Measurements from ENCODE around the gene G6PC3.
"Not testable (repeated sequence)": the region's sequence is repeated elsewhere in the genome, so short reads cannot be mapped to it uniquely, and the experiment has no call there.

Gene G6PC3

GRCh38 chr17:44105941-44106340 is 35.4 kb downstream of the G6PC3 start:
- DNase-seq (ENCODE audit: low read depth in 3 of 3): no peak

GRCh38 chr17:44106801-44107200 is 36.3 kb downstream of the G6PC3 start:
- no peak for DNase-seq (ENCODE audit: low read depth in 3 of 3)

DNA sequence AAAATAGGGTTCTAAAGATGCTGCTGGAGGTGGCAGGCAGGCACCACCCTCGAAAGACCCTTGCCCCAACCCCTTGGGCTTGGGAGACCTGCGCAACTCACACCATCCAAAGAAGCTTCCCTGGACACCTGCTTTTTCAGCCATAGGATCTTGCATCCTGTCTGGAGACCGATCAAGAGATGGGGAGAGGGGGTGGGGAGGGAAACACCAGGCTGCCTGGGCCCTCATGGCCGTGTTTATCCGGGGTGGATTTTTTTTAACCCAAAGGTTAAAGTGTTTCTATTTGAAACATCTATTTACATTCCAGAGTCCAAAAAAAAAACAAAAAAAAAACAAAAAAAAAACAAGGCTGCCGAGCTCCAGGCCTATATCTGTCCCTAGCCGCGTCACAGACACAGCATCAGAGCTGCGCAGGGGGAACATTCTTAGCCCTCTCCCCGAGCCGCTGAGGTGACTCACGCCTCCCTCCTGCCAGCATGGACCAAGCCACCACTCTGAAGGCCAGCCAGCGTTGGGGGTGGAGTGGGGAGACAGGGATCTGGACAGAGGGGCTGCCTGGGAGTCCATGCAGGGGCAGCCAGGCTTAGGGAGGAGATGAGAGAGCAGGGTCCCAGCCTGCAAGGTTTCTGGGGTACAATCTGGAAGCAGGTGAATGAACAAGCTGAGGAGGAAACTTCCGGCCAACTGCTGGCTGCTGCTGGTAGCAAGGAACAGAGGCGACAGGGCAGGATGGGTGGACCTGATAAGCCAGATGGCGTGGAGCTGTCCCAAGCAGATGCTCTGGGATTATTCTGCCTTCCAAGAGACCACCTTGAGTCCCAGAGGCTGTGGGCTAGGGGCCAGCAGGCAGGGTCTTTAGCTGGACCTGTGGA is 38.1 kb downstream of the G6PC3 start:
- no peak for DNase-seq (ENCODE audit: low read depth in 3 of 3)

- no peak for DNase-seq (ENCODE audit: low read depth in 3 of 3)
Observed at GRCh38 chr17:44109312-44109630, 38.7 kb downstream of the G6PC3 start.

GRCh38 chr17:44110011-44110686 is 39.6 kb downstream of the G6PC3 start:
- no peak for DNase-seq (ENCODE audit: low read depth in 3 of 3)

GRCh38 chr17:44110823-44111633 is 40.5 kb downstream of the G6PC3 start:
- peak in 1 of 3 experiments; percentile 28 for DNase-seq (ENCODE audit: low read depth in 3 of 3)

DNA sequence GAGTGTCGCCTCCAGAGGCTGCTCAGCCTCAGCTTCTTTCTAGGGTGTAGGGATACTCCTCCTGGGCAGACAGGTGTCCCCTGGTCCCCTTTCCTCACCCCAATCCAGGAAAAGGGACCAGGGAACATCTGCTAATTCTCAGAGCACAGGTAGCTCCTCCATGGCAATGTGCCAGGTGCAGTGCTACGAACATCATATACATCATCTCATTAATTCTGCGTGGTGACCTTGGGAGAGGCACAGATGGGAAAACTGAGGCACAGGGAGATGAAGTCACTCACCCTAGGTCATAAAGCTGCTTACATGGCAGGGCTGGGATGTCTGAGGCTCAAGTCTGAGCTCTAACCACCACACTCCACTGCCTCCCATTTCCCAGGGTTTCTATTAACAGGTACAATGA is 41.2 kb downstream of the G6PC3 start:
- no peak for DNase-seq (ENCODE audit: low read depth in 3 of 3)

- no peak for DNase-seq (ENCODE audit: low read depth in 3 of 3)
Observed at GRCh38 chr17:44112284-44113280, 42.0 kb downstream of the G6PC3 start.

GRCh38 chr17:44113382-44113781 is 42.8 kb downstream of the G6PC3 start:
- no peak for DNase-seq (ENCODE audit: low read depth in 3 of 3)

- DNase-seq (ENCODE audit: low read depth in 3 of 3): no peak
Observed at GRCh38 chr17:44113868-44114840, 43.6 kb downstream of the G6PC3 start.

DNA sequence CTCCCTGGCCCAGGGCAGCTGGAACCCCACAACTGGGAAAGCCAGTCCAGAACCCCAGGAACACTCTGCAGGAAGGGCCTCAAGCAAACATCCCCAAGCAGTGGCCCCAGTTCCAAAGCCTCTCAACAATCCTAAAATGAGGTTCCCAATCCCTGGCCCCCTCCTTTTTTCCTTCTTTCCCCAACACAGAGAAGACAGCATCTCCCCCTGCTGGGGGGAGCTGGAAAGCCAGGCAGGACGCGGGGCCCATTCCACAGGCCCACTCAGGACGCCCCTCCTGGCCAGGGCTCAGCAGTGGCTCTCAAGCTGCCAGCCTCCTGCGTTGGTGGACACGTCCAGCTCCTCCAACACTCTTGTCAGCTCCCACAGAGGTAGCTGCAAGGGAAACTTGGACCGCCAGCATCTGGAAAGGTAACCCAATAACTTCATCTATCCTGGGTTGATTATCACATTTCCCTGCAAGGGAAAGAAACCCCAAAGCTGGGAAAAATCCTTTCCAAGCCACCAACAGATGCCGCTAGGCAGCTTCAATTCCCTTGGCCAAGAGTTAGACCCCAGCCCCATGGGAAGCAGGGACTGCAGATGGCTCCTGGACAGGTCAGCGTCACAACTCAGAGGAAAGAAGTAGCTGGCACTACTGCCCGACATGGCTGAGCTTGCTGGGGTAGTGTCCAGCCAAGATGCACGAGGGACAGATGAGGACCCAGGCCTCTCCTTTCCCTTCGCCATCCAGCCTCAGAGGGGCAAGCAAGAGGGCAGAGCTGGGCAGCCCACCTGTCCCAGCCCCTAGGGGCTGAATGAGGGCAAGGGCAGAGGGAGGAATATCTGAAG is 45.3 kb downstream of the G6PC3 start:
- DNase-seq (ENCODE audit: low read depth in 3 of 3): no peak

- no peak for DNase-seq (ENCODE audit: low read depth in 3 of 3)
Observed at GRCh38 chr17:44117351-44117750, 46.8 kb downstream of the G6PC3 start.

DNA sequence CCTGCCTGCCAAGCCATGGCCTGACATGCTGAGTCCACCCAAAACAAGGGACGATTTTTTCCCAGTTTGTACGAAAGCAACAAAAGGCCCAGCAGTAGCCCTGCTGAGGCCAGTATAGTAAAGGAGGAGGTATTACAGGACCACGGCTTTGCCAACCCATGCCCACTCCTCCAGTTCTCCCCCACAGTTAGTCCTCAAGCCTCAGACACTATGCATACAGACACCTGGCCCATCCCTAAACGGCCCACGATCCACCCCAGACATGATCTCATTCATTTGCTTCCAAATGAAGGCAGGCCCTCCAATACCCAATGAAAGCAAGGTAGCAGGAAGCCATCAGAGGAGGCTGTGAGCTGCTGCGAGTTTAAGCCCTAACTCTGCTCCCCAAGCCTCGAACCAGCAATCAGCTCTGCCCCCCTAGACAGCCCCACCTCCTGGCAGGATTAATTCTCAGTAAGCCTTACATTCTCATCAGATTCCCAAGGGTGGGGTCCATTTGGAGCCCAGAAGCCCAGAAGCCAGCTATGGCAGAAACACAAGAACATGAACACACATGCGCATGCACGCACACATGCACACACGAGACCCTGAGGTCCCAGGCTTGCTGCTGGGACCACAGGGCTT is 48.0 kb downstream of the G6PC3 start:
- no peak for DNase-seq (ENCODE audit: low read depth in 3 of 3)

DNA sequence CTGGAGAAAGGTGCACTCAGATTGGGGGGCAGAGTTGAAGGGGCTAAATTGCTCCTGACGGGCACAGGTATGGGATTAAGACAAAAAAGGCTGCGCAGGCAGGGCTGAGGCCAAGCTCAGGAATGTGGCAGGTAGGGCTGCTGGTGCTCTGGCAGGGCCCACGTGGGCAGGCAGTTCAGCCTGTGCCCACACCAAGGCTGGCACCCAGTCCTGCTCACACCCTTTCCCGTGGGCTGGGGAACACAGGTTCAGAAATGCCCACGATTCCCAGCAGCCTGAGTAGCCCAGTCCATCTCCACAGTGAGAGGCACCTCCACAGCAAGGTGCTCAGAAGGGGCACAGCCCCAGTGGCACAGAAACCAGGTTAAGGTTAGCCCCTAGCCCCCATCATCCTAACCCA is 48.5 kb downstream of the G6PC3 start:
- DNase-seq (ENCODE audit: low read depth in 3 of 3): no peak

DNA sequence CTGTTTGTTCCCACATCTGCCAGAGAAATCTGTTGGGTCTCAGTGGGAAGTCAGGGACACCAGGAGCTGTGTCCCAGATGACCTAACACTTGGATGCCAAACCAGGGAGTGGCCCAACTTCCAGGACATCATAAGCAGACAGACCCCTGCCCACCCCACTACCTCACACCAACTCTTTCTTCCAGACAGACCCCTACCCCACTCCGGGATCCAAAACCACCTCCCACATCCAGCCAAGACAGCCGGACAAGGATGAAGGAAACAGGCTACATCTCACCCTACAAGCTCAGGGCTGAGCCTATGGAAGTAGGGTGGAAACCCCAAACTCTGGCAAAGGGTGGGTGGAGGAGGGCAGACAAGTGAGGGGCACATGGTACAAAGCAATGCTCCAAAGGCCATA is 49.3 kb downstream of the G6PC3 start:
- no peak for DNase-seq (ENCODE audit: low read depth in 3 of 3)

GRCh38 chr17:44120281-44120680 is 49.7 kb downstream of the G6PC3 start:
- not testable (repeated sequence) for DNase-seq (ENCODE audit: low read depth in 3 of 3)

DNA sequence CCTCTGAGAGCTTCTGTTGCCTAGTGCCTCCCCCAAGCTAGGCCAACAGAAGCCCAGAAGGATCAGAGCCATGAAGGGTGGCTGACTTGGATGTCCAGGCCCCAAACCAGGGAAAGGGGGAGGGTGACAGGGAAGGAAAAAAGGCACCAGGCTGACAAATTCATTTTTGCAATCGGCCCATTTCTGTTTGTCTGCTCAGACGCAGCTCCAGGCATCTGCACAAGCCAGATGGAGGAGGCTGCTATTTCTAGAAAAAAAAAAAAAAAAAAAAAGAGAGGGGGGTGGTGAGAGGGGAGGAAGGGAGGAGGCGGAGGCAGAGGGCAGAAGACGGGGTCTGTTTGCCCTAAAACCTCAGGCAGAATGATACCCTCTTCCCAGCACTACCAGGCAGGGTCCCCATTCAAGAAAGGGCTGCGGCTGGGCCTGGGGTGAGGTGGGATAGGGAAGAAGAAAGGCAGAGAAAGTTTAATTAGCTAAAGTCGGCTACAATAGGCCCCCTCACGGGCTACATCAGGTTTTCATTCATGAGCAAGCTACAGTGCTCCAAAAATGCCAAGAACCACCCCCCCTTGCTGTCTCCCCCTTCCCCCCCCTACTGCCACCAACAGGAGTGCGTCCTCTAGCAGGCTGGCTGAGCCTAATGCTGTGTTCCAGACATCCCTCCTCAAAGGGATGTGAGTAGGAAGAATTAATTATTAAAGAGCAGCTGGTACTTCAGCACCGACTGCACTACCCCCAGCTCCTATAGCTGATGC is 50.5 kb downstream of the G6PC3 start:
- DNase-seq (ENCODE audit: low read depth in 3 of 3): no peak

Data from stimulated activated CD4-positive, alpha-beta T cell treated with anti-CD3 and anti-CD28 coated beads, TNF-alpha, amount 100 ng/mL, for 4 hours (primary cell).